SK-N-SH (cell line): Measurements from ENCODE around the gene BCAS3.

Experiments
- CTCF ChIP-seq: fragments of 200-600 bp; sonication (generic); IDR thresholded peaks from 2 replicates; pipeline ENCODE4 v1.6.1; 2017; ENCODE audit warnings: antibody characterized with exemption, mild to moderate bottlenecking, moderate library complexity
- EZH2phosphoT487 ChIP-seq: fragments of 200-600 bp; sonication (generic); IDR thresholded peaks from 2 replicates; pipeline ENCODE4 v1.6.1; 2017; ENCODE audit warnings: low read depth, mixed run types, mild to moderate bottlenecking, antibody characterized with exemption, moderate library complexity, borderline replicate concordance
- FOSL2 ChIP-seq: IDR thresholded peaks from 2 replicates; pipeline ENCODE4 v1.4.0; 2012; ENCODE audit warnings: low read depth, mild to moderate bottlenecking, moderate library complexity, borderline replicate concordance
- GABPA ChIP-seq: IDR thresholded peaks from 2 replicates; pipeline ENCODE4 v1.4.0; 2012; ENCODE audit warnings: low read depth, mild to moderate bottlenecking
- MAX ChIP-seq: IDR thresholded peaks from 2 replicates; pipeline ENCODE4 v1.4.0; 2012; ENCODE audit warnings: low read depth
- MXI1 ChIP-seq: IDR thresholded peaks from 2 replicates; pipeline ENCODE4 v1.6.1; 2012; ENCODE audit warnings: mild to moderate bottlenecking, low read depth, low read length, improper control_type of control experiment
- NFIC ChIP-seq: IDR thresholded peaks from 2 replicates; pipeline ENCODE4 v1.4.0; 2012; ENCODE audit warnings: borderline replicate concordance
- NRF1 ChIP-seq: IDR thresholded peaks from 2 replicates; pipeline ENCODE4 v1.6.1; 2012; ENCODE audit warnings: low read depth, mild to moderate bottlenecking, low read length
- POLR2AphosphoS5 ChIP-seq: IDR thresholded peaks from 2 replicates; pipeline ENCODE4 v1.6.1; 2012; ENCODE audit warnings: low read depth, low read length
- RFX5 ChIP-seq: IDR thresholded peaks from 2 replicates; pipeline ENCODE4 v1.6.1; 2012; ENCODE audit warnings: mild to moderate bottlenecking, improper control_type of control experiment, low read length
- RXRA ChIP-seq: IDR thresholded peaks from 2 replicates; pipeline ENCODE4 v1.4.0; 2012; ENCODE audit warnings: low read depth, mild to moderate bottlenecking, borderline replicate concordance
- SIN3A ChIP-seq: IDR thresholded peaks from 2 replicates; pipeline ENCODE4 v1.6.1; 2012; ENCODE audit warnings: low read depth, mild to moderate bottlenecking, low read length, moderate library complexity, borderline replicate concordance
- SMC3 ChIP-seq: IDR thresholded peaks from 2 replicates; pipeline ENCODE4 v1.6.1; 2012; ENCODE audit warnings: low read depth, low read length, improper control_type of control experiment
- TCF12 ChIP-seq: IDR thresholded peaks from 2 replicates; pipeline ENCODE4 v1.4.0; 2012

- TF ChIP-seq FOSL2 (no peak), CTCF (no peak), POLR2AphosphoS5 (no peak), RFX5 (no peak), SMC3 (no peak), GABPA (no peak), TCF12 (no peak), NFIC (no peak), NRF1 (no peak), SIN3A (no peak), MAX (no peak), MXI1 (no peak), EZH2phosphoT487 (no peak), RXRA (no peak)
Measured at GRCh38 chr17:61127960-61128359, 450.3 kb downstream of the BCAS3 start.
